ENCODE measurements around the gene SREBF2.

DNA sequence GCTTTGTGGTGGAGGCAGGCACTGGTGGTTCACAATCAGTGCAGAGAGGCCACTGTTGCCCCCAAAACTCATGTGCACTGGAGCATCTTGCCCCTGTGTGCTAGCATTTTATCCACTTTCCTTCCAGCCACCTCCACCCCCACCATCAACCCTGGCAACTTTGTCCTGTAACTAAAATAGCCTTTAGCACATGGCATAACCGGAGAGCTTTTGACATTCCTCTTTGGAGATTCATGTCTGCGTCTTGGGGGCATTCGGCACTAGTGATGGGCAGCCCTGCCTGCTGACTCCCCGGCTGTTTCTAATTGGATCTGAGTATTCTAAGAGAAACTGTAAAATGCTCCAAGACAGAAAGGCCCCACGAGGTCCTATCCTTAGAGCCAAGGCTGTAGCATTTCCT is 66.2 kb downstream of the SREBF2 start:
- TF ChIP-seq, protein P1, sequence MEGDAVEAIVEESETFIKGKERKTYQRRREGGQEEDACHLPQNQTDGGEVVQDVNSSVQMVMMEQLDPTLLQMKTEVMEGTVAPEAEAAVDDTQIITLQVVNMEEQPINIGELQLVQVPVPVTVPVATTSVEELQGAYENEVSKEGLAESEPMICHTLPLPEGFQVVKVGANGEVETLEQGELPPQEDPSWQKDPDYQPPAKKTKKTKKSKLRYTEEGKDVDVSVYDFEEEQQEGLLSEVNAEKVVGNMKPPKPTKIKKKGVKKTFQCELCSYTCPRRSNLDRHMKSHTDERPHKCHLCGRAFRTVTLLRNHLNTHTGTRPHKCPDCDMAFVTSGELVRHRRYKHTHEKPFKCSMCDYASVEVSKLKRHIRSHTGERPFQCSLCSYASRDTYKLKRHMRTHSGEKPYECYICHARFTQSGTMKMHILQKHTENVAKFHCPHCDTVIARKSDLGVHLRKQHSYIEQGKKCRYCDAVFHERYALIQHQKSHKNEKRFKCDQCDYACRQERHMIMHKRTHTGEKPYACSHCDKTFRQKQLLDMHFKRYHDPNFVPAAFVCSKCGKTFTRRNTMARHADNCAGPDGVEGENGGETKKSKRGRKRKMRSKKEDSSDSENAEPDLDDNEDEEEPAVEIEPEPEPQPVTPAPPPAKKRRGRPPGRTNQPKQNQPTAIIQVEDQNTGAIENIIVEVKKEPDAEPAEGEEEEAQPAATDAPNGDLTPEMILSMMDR (IDR thresholded peaks at IDR 0.05 in 2 of 3, conservative IDR thresholded peaks at IDR 0.05 in 1 of 3; ENCODE audit: borderline replicate concordance in 1 of 3, insufficient read depth in 1 of 3, low read depth in 2 of 3, low read length in 2 of 3): no peak
- TF ChIP-seq, protein P2, sequence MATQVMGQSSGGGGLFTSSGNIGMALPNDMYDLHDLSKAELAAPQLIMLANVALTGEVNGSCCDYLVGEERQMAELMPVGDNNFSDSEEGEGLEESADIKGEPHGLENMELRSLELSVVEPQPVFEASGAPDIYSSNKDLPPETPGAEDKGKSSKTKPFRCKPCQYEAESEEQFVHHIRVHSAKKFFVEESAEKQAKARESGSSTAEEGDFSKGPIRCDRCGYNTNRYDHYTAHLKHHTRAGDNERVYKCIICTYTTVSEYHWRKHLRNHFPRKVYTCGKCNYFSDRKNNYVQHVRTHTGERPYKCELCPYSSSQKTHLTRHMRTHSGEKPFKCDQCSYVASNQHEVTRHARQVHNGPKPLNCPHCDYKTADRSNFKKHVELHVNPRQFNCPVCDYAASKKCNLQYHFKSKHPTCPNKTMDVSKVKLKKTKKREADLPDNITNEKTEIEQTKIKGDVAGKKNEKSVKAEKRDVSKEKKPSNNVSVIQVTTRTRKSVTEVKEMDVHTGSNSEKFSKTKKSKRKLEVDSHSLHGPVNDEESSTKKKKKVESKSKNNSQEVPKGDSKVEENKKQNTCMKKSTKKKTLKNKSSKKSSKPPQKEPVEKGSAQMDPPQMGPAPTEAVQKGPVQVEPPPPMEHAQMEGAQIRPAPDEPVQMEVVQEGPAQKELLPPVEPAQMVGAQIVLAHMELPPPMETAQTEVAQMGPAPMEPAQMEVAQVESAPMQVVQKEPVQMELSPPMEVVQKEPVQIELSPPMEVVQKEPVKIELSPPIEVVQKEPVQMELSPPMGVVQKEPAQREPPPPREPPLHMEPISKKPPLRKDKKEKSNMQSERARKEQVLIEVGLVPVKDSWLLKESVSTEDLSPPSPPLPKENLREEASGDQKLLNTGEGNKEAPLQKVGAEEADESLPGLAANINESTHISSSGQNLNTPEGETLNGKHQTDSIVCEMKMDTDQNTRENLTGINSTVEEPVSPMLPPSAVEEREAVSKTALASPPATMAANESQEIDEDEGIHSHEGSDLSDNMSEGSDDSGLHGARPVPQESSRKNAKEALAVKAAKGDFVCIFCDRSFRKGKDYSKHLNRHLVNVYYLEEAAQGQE (IDR thresholded peaks at IDR 0.05; ENCODE audit: low read depth): no peak
- no peak for TF ChIP-seq SP1 (IDR thresholded peaks at IDR 0.05; ENCODE audit: low read depth)
- TF ChIP-seq POLR2A (IDR thresholded peaks at IDR 0.05; ENCODE audit: borderline replicate concordance, extremely low read depth, insufficient read depth, insufficient read length): no peak
- no peak for TF ChIP-seq EGR1 (IDR thresholded peaks at IDR 0.05; ENCODE audit: low read depth)
- TF ChIP-seq POLR2AphosphoS5 (IDR thresholded peaks at IDR 0.05; ENCODE audit: low read depth, low read length): no peak
